Stimulated activated CD8-positive, alpha-beta memory T cell treated with anti-CD3 and anti-CD28 coated beads, Interleukin-7, amount 100 ng/mL, for 48 hours (primary cell): ENCODE data around the gene OR56A5.
"Not testable (repeated sequence)": the region's sequence is repeated elsewhere in the genome, so short reads cannot be mapped to it uniquely, and the experiment has no call there.

Experiments
- DNase-seq, 2 donors: peaks; one replicate each; pipeline ENCODE4 v3.0.0-alpha.2; 2020; ENCODE audit warnings: low read depth in 1 of 2; ENCODE audit errors: extremely low read depth in 1 of 2

Gene OR56A5

DNA sequence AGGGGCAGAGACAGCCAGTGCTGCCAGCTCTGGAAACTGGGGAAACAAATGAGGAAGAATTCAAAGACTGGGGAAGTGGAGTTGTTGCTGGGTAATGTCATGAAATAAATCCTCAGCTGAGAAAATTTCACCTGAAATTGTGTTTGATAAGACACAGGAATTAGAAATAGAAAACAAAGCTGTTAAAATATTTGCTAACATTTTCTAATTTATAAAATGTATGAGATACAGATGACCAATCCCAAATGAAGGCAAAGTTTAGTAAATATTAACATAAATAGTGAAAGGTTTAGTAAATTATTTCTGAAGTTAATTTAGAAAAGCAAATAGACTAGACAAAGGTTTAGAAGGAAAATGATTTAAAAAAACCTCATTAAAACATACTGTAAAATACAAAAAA is at the start of gene OR56A5:
OR56A5 (minus strand) TSS at position 101 of the 400 bp plus-strand sequence; CDS start at position 101, 0 bp downstream.
- DNase-seq: no peak

- DNase-seq: no peak
These were observed 44.7 kb upstream of the OR56A5 start for GRCh38 chr11:6013042-6013441.

GRCh38 chr11:6012035-6012668 is 43.9 kb upstream of the OR56A5 start:
- no peak for DNase-seq

GRCh38 chr11:6006846-6007245 is 38.6 kb upstream of the OR56A5 start, which contains the start of gene OR56A4:
Gene OR56A4 (minus strand): TSS chr11:6006946. CDS start chr11:6002992, 3,954 bp downstream.
- no peak for DNase-seq

DNA sequence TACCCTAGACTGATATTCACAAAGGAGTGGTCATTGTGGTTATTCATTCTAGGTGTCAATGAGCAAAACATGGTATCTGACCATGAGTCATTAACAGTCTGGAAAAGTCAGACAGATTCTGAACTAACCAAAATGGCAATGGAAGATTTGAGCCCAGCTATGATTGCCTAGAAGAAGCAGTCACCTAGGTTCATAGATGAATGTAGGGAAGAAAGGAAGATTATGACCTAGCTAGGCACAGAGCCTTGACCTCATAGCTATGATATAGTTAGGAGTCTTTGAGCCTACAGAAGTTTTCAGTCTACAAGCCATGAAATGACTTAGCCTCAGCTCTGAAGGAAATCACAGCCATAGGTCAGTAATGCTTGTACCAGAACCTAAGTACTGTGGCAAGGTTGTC is 38.1 kb upstream of the OR56A5 start:
- no peak for DNase-seq

- DNase-seq: no peak
These were observed 34.0 kb upstream of the OR56A5 start for GRCh38 chr11:6002202-6002699.

GRCh38 chr11:5994791-5995190 is 26.5 kb upstream of the OR56A5 start:
- no peak for DNase-seq

DNA sequence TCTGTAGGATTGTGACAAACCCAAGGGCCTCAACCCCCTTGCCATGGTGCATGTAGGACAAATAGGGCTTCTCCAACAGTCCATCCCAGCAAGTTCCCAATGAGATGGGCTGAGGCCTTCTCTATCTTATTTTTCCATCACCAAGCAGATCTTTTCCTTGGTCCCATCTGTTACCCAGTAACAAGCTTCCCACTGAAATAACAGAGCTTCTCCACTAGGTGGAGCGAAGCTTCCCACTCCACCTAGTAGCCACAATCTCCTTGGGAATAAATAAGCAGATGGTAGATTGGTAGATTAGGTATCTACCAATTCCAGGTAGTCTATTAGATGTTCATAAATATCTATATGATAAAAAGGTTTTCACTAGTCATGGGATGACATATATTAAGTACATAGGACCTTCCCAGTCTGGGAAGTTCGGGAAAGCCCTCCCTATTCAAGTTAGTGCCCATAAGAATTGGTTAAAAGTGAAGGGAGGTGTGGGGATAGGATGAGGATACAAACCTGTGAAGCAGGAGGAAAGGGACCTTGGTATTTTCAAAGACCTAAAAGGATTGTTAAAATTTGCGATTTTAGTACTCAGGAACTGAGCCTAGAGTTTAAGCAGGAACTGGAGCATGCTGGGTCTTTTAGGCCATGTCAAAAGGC is 24.4 kb upstream of the OR56A5 start:
- DNase-seq: no peak

DNA sequence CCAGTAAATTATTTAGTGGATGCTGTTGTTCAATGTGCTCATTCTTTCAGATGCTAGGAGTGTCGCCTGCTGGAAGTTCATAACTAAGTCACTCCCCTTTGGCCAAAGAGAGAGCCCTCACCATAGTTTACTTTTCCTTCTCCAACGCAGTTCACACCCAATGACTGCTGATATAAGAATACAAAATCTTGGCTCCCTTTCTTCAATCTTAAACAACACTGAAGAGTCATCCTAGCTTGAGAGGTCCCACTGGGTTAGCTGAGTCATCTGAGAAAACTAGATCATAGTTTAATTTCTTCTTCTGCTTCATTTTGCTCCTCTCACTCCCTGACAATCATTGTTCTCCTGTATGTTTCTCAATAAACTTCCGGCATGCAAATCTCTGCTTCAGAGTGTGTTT is 23.9 kb upstream of the OR56A5 start:
- DNase-seq: no peak

DNA sequence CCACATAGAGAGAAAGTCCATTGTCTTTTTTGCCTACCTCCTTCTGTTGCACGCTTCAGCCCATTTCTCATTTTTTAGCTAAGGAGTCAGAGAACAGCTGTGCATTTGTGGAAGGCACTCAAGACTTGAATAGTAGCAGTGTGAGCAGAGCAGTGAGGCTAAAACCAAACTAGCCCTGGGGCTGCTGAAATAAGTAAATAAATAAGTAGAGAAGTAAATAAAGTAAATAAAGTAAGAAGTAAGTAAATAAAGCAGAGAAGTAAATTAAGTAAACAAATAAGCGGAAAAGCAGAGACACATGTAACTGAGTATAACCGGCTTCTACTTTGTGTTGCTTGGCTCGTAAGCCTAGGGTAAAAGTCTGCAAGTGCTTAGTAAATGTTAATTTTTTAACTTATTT is 20.9 kb upstream of the OR56A5 start:
- no peak for DNase-seq

DNA sequence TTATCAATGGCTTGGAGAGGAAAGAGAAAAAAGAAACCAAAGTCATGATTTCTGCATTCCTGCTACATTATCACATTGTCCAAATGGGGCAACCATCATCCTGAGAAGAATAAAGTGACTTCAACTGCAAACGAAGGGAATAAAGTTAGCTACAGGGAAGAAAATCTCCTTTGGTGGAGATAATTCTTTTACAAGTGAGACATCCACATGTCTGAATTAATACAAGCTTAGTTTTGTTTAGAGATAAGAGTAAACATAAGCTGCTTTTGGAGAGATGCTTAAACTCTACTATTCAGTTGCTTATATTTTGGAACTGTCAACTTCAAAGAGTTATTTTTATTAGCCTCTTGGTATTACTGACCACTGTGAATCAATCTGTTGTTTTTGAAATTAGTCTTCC is 18.6 kb upstream of the OR56A5 start, which contains the start of gene OR52L1:
OR52L1 (minus strand) TSS at position 101 of the 400 bp plus-strand sequence; CDS start at position 46, 55 bp downstream.
- no peak for DNase-seq

DNA sequence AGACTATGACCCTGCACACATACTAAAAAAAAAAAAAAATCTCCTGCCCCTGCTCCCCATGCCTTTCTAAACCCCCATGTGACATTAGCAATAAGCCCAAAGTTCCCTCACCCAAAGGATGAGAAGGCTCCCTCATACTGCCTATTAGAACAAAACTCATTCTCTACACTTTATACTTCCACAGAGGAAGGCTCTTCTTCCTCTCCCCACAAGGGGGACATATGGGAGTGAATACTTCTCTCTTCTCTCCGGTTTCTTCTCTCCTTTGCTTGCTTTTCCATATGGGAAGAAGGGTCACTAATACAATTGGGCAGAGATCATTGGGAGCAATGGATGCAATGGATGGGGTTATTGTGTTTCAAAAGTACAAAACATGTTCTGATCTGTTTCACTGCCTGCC is 15.1 kb upstream of the OR56A5 start:
- no peak for DNase-seq

- DNase-seq: no peak
These were observed 5.2 kb upstream of the OR56A5 start for GRCh38 chr11:5973530-5973929.

GRCh38 chr11:5967708-5968107 is 586 bp downstream of the OR56A5 start:
- DNase-seq: no peak

- no peak for DNase-seq
These were observed 1.3 kb downstream of the OR56A5 start for GRCh38 chr11:5966958-5967357.

DNA sequence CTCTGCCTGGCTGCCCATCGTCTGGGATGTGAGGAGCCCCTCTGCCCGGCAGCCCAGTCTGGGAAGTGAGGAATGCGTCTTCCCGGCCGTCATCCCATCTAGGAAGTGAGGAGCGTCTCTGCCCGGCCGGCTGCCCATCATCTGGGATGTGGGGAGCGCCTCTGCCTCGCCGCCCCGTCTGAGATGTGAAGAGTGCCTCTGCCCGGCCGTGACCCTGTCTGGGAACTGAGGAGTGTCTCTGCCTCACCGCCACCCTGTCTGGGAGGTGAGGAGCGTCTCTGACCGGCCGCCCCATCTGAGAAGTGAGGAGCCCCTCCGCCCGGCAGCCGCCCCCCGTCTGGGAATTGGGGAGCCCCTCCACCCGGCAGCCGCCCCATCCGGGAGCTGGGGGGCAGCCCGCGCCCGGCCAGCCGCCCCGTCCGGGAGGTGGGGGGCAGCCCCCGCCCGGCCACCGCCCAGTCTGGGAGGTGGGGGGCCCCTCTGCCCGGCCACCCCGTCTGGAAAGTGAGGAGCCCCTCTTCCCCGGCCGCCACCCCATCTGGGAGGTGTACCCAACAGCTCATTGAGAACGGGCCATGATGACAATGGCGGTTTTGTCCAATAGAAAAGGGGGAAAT is 7.5 kb downstream of the OR56A5 start:
- DNase-seq: not testable (repeated sequence)

- DNase-seq: no peak
These were observed 12.7 kb downstream of the OR56A5 start for GRCh38 chr11:5955586-5955985.

DNA sequence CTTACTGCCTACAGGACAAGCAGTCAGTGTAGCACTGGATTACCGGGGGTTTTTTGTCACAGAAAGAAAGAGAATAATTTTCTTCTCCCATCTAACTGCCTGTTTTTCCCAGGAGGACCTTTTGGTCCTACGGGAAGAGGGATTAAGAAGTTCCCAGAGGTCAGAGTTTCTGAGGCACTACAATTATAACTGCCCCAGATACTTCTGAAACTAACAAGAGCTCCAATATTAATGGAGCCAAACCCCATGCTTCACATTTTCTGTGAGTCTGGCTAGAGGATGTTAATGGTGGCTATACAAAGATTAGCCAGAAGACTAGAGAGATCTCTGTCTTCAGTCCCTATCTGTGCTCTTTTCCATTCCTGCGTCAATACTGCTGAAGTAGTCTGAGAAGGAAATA is 26.3 kb downstream of the OR56A5 start, which contains the start of gene OR56A3:
OR56A3 (plus strand) TSS at position 301 of the 400 bp plus-strand sequence. CDS start 5,096 bp downstream, outside the sequence.
- DNase-seq: no peak

- DNase-seq: no peak
These were observed 27.5 kb downstream of the OR56A5 start for GRCh38 chr11:5940748-5941147.

DNA sequence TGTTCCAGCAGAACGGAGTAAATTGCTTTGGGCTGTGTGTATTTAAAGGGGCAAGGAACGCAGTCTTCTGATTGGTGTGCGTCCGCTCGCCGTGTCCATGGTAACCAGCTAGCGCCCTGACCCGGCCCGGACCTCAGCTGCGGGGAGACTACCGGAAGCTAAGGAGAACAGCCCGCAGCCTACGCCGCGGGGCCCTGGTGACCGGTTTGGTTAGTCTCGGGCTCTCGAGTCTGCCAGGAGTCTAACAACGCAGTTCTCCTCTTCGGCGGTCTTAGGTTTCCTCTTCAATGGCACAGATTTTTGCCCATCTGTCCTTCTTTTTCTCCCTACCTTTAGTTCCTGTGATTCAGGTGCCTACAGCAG is 29.7 kb downstream of the OR56A5 start:
- no peak for DNase-seq

DNA sequence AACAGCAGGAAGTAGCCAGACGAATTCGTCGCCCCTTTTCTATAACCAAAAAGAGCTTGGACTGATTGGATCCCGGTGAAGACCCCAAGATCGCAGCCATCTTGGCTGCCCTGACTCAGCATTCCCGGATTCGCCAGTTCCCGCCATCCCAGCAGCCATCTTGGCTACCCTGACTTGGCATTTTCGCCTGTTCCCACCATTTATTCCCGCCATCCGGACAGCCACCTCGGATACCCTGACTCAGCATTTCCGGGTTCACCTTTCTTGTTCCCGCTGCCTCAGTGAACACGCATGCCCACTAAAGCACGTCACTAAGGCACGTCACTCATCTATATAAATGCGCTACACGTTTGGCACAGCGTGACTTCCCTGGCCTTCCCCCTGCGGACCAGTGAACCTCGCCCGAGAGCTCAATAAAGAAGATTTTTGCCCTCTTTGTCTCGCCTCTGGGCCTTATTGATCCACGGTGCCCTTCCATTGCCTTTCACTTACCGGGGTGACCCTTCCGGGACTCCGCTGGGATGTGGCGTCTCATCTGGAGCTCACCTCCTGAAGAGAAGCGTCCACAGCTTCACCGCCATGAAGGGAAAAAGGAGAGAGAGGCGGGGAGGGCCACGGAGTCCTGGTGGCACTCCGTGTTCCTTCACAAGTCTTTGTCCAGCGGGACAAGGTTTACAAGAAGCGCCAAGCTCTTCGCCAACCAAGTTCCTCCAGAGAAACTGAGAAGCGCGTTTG is 30.3 kb downstream of the OR56A5 start:
- DNase-seq: no peak
